Spleen (tissue), 7 donors: ENCODE results near the gene VPS35.

Experiments used
- CTCF ChIP-seq, 11 experiments: fragments of 200-600 bp in 7 of 11; fragments of 450-650 bp in 4 of 11; sonication (generic) in 4 of 11; IDR thresholded peaks in 8 of 11; conservative IDR thresholded peaks in 3 of 11; 1 replicate in 7 of 11; 2 replicates in 4 of 11; pipeline versions ENCODE4 v1.4.0 to v1.8.0; 2016 to 2021; ENCODE audit warnings: antibody characterized with exemption in 11 of 11, inconsistent platforms in 4 of 11, mild to moderate bottlenecking in 1 of 11
- POLR2A ChIP-seq, 3 donors: fragments of 450-650 bp; IDR thresholded peaks; one replicate each; pipeline ENCODE4 v1.5.1; 2017; ENCODE audit warnings: antibody characterized with exemption in 3 of 3, mild to moderate bottlenecking in 1 of 3
- POLR2AphosphoS5 ChIP-seq, 3 donors: sonication (generic); formaldehyde crosslinking; IDR thresholded peaks; one replicate each; pipeline ENCODE4 v1.5.1; 2017; ENCODE audit warnings: antibody characterized with exemption in 3 of 3
- donor health status: DM: no; HTN: no; CAD: no; lungs with moderate emphysema.
- donor health status: DM: no; HTN: no; CAD: no.
- donor health status: DM: no; HTN: no; CAD: no.

- no peak for TF ChIP-seq POLR2A (IDR thresholded peaks at IDR 0.05)
- no peak for TF ChIP-seq CTCF (IDR thresholded peaks at IDR 0.05 in 8 of 11, conservative IDR thresholded peaks at IDR 0.05 in 3 of 11)
- TF ChIP-seq POLR2AphosphoS5 (IDR thresholded peaks at IDR 0.05): no peak
Observed at GRCh38 chr16:46696957-46697356, 8.0 kb upstream of the VPS35 start.
